ENCODE results near the gene ECPAS.
"Not testable (repeated sequence)": the region's sequence is repeated elsewhere in the genome, so short reads cannot be mapped to it uniquely, and the experiment has no call there.

The ECPAS gene

DNA sequence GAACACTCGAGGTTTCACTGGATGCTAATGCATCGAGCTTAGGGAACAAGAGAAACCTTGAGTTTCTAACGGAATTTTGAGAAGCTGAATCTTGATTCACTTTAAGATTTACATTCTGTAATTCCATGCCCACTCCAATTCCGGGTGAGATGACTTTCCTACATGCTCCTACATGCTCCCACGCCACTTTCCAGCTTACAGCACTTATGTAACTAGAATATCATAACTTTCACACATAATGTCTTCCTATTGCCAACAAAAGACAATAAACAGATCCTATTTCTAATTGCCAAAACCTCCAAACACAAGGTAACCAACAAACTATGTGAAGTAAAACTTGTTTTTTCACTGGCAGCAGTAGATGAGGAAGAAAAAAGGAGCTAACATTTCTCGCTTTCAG is 72.9 kb downstream of the ECPAS start:
- no peak overlapping the region for H3K4me2 ChIP-seq (ENCODE audit: low read length)
- H3K9me3 ChIP-seq (ENCODE audit: insufficient read depth, low read length): no peaks in the 10 kb centered on the region
- no peak overlapping the region for H3K4me3 ChIP-seq (ENCODE audit: low read length)
- no peak overlapping the region for H3K9ac ChIP-seq (ENCODE audit: low read length)
- H3K4me1 ChIP-seq (ENCODE audit: low read length): no peaks in the 10 kb centered on the region
- no peaks in the 10 kb centered on the region for H3K79me2 ChIP-seq (ENCODE audit: low read length)
- TF ChIP-seq, protein P1, sequence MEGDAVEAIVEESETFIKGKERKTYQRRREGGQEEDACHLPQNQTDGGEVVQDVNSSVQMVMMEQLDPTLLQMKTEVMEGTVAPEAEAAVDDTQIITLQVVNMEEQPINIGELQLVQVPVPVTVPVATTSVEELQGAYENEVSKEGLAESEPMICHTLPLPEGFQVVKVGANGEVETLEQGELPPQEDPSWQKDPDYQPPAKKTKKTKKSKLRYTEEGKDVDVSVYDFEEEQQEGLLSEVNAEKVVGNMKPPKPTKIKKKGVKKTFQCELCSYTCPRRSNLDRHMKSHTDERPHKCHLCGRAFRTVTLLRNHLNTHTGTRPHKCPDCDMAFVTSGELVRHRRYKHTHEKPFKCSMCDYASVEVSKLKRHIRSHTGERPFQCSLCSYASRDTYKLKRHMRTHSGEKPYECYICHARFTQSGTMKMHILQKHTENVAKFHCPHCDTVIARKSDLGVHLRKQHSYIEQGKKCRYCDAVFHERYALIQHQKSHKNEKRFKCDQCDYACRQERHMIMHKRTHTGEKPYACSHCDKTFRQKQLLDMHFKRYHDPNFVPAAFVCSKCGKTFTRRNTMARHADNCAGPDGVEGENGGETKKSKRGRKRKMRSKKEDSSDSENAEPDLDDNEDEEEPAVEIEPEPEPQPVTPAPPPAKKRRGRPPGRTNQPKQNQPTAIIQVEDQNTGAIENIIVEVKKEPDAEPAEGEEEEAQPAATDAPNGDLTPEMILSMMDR (IDR thresholded peaks at IDR 0.05; ENCODE audit: low read depth, low read length): no peak
- no peak for TF ChIP-seq EZH2phosphoT487 (IDR thresholded peaks at IDR 0.05; ENCODE audit: low read depth)
- no peaks in the 10 kb centered on the region for H4K20me1 ChIP-seq (ENCODE audit: insufficient read depth, low read length)
- no peak overlapping the region for H3K27ac ChIP-seq (ENCODE audit: low read length)
- no peak overlapping the region for H2AFZ ChIP-seq (ENCODE audit: low read depth, low read length)
- no peaks in the 10 kb centered on the region for H3K27me3 ChIP-seq (ENCODE audit: low read depth, low read length)
- peaks cover 76% of the 10 kb centered on the region for H3K36me3 ChIP-seq (replicated peaks; ENCODE audit: low read depth, low read length)

DNA sequence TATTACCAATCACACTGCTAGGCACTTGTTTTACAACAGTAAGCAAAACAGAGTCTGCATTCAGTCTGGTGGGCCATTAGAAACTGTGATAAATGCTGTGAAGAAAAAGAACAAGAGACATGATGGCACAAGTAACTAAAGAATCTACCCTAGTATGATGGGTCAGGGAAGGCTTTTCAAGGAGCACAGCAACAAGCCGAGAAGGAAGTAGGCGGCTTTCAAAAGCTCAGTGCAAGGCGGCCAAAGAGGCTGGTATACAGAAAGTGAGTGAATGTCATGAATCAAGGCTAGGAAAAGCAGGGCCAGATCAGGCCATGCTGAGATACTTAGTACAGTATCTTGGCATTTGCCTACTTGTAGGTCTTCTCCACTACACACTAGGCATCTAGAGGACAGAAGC is 76.4 kb downstream of the ECPAS start:
- H3K4me2 ChIP-seq (ENCODE audit: low read length): no peak overlapping the region

DNA sequence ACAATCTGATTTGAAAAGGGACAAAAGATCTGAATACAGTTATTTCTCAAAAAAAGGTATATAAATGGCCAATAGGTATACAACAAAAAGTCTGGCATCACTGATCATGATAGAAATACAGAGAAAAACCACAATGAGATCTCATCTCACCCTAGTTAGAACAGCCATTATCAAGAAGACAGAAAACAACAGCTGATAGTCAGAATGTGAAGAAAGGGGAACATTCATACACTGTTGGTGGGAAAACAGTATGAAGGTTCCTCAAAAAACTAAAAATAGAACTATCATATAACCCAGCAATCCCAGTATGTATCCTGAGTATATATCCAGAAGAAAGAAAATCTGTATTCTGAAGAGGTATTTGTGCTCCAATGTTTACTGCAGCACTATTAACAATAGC is 78.5 kb downstream of the ECPAS start:
- Histone ChIP-seq H3K36me3 (replicated peaks; ENCODE audit: low read depth, low read length) (peaks cover 82% of the 10 kb centered on the region), H3K27me3 (ENCODE audit: low read depth, low read length) (no peaks in the 10 kb centered on the region)

More for the DNA sequence above, 76.4 kb downstream of the ECPAS start:
- peaks cover 84% of the 10 kb centered on the region for H3K36me3 ChIP-seq (replicated peaks; ENCODE audit: low read depth, low read length)
- H3K27ac ChIP-seq (ENCODE audit: low read length): no peak overlapping the region
- H3K9me3 ChIP-seq (ENCODE audit: insufficient read depth, low read length): 0 out of 2 replicates have a peak, but pooled peaks cover 4% of the 10 kb centered on the region
- H3K4me3 ChIP-seq (ENCODE audit: low read length): no peak overlapping the region
- H3K79me2 ChIP-seq (ENCODE audit: low read length): no peaks in the 10 kb centered on the region
- TF ChIP-seq EZH2phosphoT487 (IDR thresholded peaks at IDR 0.05; ENCODE audit: low read depth): no peak
- TF ChIP-seq, protein P1 (IDR thresholded peaks at IDR 0.05; ENCODE audit: low read depth, low read length): no peak
- H3K4me1 ChIP-seq (ENCODE audit: low read length): no peaks in the 10 kb centered on the region
- no peak overlapping the region for H2AFZ ChIP-seq (ENCODE audit: low read depth, low read length)
- no peaks in the 10 kb centered on the region for H4K20me1 ChIP-seq (ENCODE audit: insufficient read depth, low read length)
- H3K27me3 ChIP-seq (ENCODE audit: low read depth, low read length): no peaks in the 10 kb centered on the region
- H3K9ac ChIP-seq (ENCODE audit: low read length): no peak overlapping the region

DNA sequence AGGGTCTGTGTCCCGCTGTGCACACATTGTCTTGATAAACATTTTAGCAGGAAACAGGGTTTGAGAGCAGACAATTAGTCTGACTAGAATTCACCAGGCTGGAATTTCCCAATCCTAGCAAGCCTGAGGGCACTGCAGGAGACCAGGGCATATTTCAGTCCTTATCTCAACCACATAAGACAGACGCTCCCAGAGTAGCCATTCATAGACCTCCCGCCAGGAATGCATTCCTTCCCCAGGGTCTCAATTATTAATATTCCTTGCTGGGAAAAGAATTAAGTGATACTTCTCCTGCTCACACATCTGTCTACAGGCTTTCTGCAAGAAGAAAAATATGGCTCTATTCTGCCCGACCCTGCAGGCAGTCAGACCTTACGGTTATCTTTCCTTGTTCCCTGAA is 82.7 kb downstream of the ECPAS start:
- H3K27me3 ChIP-seq (ENCODE audit: low read depth, low read length); H3K9ac ChIP-seq (ENCODE audit: low read length); H3K27ac ChIP-seq (ENCODE audit: low read length); H3K79me2 ChIP-seq (ENCODE audit: low read length); H3K4me2 ChIP-seq (ENCODE audit: low read length); H3K4me1 ChIP-seq (ENCODE audit: low read length); H2AFZ ChIP-seq (ENCODE audit: low read depth, low read length); H4K20me1 ChIP-seq (ENCODE audit: insufficient read depth, low read length); H3K4me3 ChIP-seq (ENCODE audit: low read length): not testable (repeated sequence)
- peaks cover 19% of the 10 kb centered on the region; the same call in 1 of the 2 replicates for H3K9me3 ChIP-seq (ENCODE audit: insufficient read depth, low read length)
- peaks cover 79% of the 10 kb centered on the region for H3K36me3 ChIP-seq (replicated peaks; ENCODE audit: low read depth, low read length)

More for the DNA sequence above, 78.5 kb downstream of the ECPAS start:
- no peak overlapping the region for H2AFZ ChIP-seq (ENCODE audit: low read depth, low read length)
- H3K9me3 ChIP-seq (ENCODE audit: insufficient read depth, low read length): peaks cover 14% of the 10 kb centered on the region; the same call in 1 of the 2 replicates
- no peaks in the 10 kb centered on the region for H3K79me2 ChIP-seq (ENCODE audit: low read length)
- no peaks in the 10 kb centered on the region for H3K4me1 ChIP-seq (ENCODE audit: low read length)
- TF ChIP-seq, protein P1 (IDR thresholded peaks at IDR 0.05; ENCODE audit: low read depth, low read length): no peak
- TF ChIP-seq EZH2phosphoT487 (IDR thresholded peaks at IDR 0.05; ENCODE audit: low read depth): no peak
- H3K4me2 ChIP-seq (ENCODE audit: low read length): no peak overlapping the region
- no peaks in the 10 kb centered on the region for H4K20me1 ChIP-seq (ENCODE audit: insufficient read depth, low read length)
- H3K27ac ChIP-seq (ENCODE audit: low read length): no peak overlapping the region
- no peak overlapping the region for H3K9ac ChIP-seq (ENCODE audit: low read length)
- H3K4me3 ChIP-seq (ENCODE audit: low read length): no peak overlapping the region

DNA sequence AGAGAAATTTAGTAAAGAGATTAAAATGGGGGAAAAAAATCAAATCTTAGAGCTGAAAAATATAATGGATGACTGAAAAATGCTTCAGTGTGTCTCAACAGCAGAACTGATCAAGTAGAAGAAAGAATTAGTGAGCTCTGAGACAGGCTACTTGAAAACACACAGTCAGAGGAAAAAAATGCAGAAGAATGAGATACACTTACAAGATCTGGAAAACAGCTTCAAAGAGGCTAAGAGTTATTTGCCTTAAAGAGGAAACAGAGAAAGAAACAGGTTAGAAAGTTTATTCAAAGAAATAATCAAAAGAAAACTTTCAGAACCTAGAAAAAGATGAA is 83.7 kb downstream of the ECPAS start:
- peaks cover 9% of the 10 kb centered on the region; the same call in 1 of the 2 replicates for H3K79me2 ChIP-seq (ENCODE audit: low read length)

More for the DNA sequence above, 83.7 kb downstream of the ECPAS start:
- Histone ChIP-seq H4K20me1 (ENCODE audit: insufficient read depth, low read length) (0 out of 2 replicates have a peak, but pooled peaks cover 8% of the 10 kb centered on the region), H2AFZ (ENCODE audit: low read depth, low read length) (no peak overlapping the region), H3K4me1 (ENCODE audit: low read length) (no peaks in the 10 kb centered on the region), H3K27me3 (ENCODE audit: low read depth, low read length) (no peaks in the 10 kb centered on the region), H3K27ac (ENCODE audit: low read length) (no peak overlapping the region), H3K36me3 (replicated peaks; ENCODE audit: low read depth, low read length) (peaks cover 77% of the 10 kb centered on the region), H3K9ac (ENCODE audit: low read length) (no peak overlapping the region), H3K4me3 (ENCODE audit: low read length) (no peak overlapping the region), H3K9me3 (ENCODE audit: insufficient read depth, low read length) (peaks cover 15% of the 10 kb centered on the region; the same call in 1 of the 2 replicates), H3K4me2 (ENCODE audit: low read length) (no peak overlapping the region)
- TF ChIP-seq EZH2phosphoT487 (IDR thresholded peaks at IDR 0.05; ENCODE audit: low read depth): no peak

Data from OCI-LY3 (cell line).